Measurements from ENCODE around the gene SAT2.
A peak's percentile ranks its signal among the peaks of the same experiment; 100 is the strongest.

Gene SAT2

DNA sequence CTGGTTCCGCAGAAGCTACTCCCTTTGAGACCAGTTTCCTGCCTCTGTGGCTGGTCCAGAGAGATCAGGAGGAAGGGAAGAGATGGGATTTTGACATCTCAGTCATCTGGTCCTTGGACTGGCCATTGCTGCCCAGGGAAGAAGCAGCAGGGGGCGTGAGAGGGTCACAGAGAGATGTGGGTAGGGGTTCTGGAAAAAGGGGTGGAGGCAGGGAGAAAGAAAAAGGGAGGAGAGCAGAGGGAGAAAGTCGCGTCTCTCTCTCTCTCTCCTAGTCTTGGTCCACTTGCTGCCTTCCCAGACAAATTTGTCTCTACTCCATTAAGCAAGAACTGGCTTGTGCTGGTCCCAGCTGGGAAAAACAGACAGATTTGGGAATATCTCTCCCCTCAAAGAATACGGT is 6.8 kb upstream of the SAT2 start:
- Histone ChIP-seq H3K9ac (ENCODE audit: low read depth, low read length, poor library complexity) (no peak overlapping the region), H2BK15ac (ENCODE audit: low read length) (no peak overlapping the region), H2AK5ac (ENCODE audit: low read depth, low read length) (no peak overlapping the region), H3K23ac (ENCODE audit: low read depth, low read length, poor library complexity) (no peak overlapping the region), H3K18ac (ENCODE audit: low read length) (no peak overlapping the region), H3K4me2 (ENCODE audit: insufficient read depth, low read length, poor library complexity, severe bottlenecking) (no peak overlapping the region), H3K27ac (replicated peaks; ENCODE audit: low read length) (no peak overlapping the region), H2BK120ac (ENCODE audit: low read depth, low read length) (no peak overlapping the region), H2AFZ (ENCODE audit: low read length) (peak overlapping the region; percentile 74), H4K8ac (ENCODE audit: low read depth, low read length) (no peak overlapping the region), H3K4me1 (ENCODE audit: control insufficient read depth in 2 of 2, insufficient read depth in 1 of 2, low read depth in 1 of 2, low read length in 2 of 2) (peaks cover 6 to 25% of the 10 kb centered on the region in 2 donors), H3K4ac (ENCODE audit: low read length) (no peak overlapping the region), H3K36me3 (replicated peaks in 1 of 2; ENCODE audit: control insufficient read depth in 2 of 2, insufficient read depth in 2 of 2, low read length in 2 of 2) (no peaks in the 10 kb centered on the region), H2BK12ac (ENCODE audit: low read length) (no peak overlapping the region), H3K4me3 (ENCODE audit: low read length in 2 of 2) (no peak overlapping the region), H2BK5ac (ENCODE audit: low read length) (no peak overlapping the region), H3K79me1 (ENCODE audit: low read depth, low read length) (no peaks in the 10 kb centered on the region), H3K9me3 (replicated peaks in 1 of 2; ENCODE audit: control insufficient read depth in 2 of 2, insufficient read depth in 1 of 2, low read depth in 1 of 2, low read length in 2 of 2) (no peaks in the 10 kb centered on the region), H4K91ac (ENCODE audit: low read depth, low read length, poor library complexity) (no peak overlapping the region), H3K27me3 (ENCODE audit: control insufficient read depth in 3 of 3, insufficient read depth in 3 of 3, low read depth in 1 of 3, low read length in 3 of 3) (no peaks in the 10 kb centered on the region), H3K14ac (ENCODE audit: low read length) (no peak overlapping the region)
- DNase-seq (ENCODE audit: low spot score): peak; percentile 43
- WGBS, 2 donors (ENCODE audit: extremely low coverage in 2 of 2, insufficient read length in 2 of 2, insufficient replicate concordance in 1 of 2): no CpG with 5 or more reads among the region's 5 CpGs

DNA sequence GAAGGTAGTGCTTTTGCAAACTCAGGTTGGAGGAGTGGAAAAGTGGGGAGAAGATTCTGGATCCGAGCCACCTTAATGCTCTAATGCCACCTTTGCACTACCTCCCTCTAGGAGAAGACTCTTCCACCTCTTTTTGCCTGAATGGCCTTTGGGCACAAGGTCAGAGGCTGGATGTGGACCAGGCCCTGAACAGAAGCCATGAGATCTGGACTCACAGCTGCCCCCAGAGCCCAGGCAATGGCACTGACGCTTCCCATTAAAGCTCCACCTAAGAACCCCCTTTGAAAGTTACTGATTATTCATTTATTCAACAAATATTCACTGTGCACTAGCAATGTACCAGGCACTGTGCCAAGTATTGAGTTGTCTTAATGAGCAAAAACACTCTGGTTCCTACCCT is 5.5 kb upstream of the SAT2 start:
- no peaks in the 10 kb centered on the region for H3K27me3 ChIP-seq (ENCODE audit: control insufficient read depth in 3 of 3, insufficient read depth in 3 of 3, low read depth in 1 of 3, low read length in 3 of 3)
- no peak for DNase-seq (ENCODE audit: low spot score)
- H2AK5ac ChIP-seq (ENCODE audit: low read depth, low read length): no peak overlapping the region
- H3K9ac ChIP-seq (ENCODE audit: low read depth, low read length, poor library complexity): no peak overlapping the region
- H3K4me3 ChIP-seq (ENCODE audit: low read length in 2 of 2): no peak overlapping the region
- H3K4me1 ChIP-seq (ENCODE audit: control insufficient read depth in 2 of 2, insufficient read depth in 1 of 2, low read depth in 1 of 2, low read length in 2 of 2): peaks cover 6 to 25% of the 10 kb centered on the region in 2 donors
- no peaks in the 10 kb centered on the region for H3K36me3 ChIP-seq (replicated peaks in 1 of 2; ENCODE audit: control insufficient read depth in 2 of 2, insufficient read depth in 2 of 2, low read length in 2 of 2)
- no peak overlapping the region for H4K91ac ChIP-seq (ENCODE audit: low read depth, low read length, poor library complexity)
- no peak overlapping the region for H3K4ac ChIP-seq (ENCODE audit: low read length)
- H3K4me2 ChIP-seq (ENCODE audit: insufficient read depth, low read length, poor library complexity, severe bottlenecking): no peak overlapping the region
- H3K14ac ChIP-seq (ENCODE audit: low read length): no peak overlapping the region
- no peak overlapping the region for H4K8ac ChIP-seq (ENCODE audit: low read depth, low read length)
- H3K18ac ChIP-seq (ENCODE audit: low read length): no peak overlapping the region
- no peak overlapping the region for H2AFZ ChIP-seq (ENCODE audit: low read length)
- no peak overlapping the region for H2BK120ac ChIP-seq (ENCODE audit: low read depth, low read length)
- no peak overlapping the region for H3K27ac ChIP-seq (replicated peaks; ENCODE audit: low read length)
- H2BK12ac ChIP-seq (ENCODE audit: low read length): no peak overlapping the region
- H3K23ac ChIP-seq (ENCODE audit: low read depth, low read length, poor library complexity): no peak overlapping the region
- no CpG with 5 or more reads among the region's 2 CpGs for WGBS, 2 donors (ENCODE audit: extremely low coverage in 2 of 2, insufficient read length in 2 of 2, insufficient replicate concordance in 1 of 2)
- no peak overlapping the region for H2BK5ac ChIP-seq (ENCODE audit: low read length)
- no peaks in the 10 kb centered on the region for H3K79me1 ChIP-seq (ENCODE audit: low read depth, low read length)
- no peaks in the 10 kb centered on the region for H3K9me3 ChIP-seq (replicated peaks in 1 of 2; ENCODE audit: control insufficient read depth in 2 of 2, insufficient read depth in 1 of 2, low read depth in 1 of 2, low read length in 2 of 2)
- H2BK15ac ChIP-seq (ENCODE audit: low read length): peak overlapping the region; percentile 42

DNA sequence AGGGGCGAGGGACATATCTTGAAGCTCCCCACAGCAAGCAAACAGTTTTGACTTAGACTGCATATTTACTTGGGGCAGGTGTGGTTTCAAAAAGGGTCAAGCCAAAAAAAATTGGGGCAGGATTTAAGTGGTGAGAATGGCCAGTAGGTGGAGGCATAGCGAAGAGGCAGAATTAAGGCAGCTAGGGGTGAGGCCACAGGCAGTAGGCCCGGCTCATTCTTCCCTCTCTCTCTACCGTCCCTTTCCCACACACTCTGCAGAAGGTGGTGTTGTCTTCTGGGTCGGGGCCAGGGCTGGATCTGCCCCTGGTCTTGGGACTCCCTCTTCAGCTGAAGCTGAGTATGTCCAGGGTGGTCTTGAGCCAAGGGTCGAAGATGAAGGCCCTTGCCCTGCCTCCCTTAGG is 4.9 kb upstream of the SAT2 start:
- Histone ChIP-seq H3K36me3 (replicated peaks in 1 of 2; ENCODE audit: control insufficient read depth in 2 of 2, insufficient read depth in 2 of 2, low read length in 2 of 2) (no peaks in the 10 kb centered on the region), H3K4me2 (ENCODE audit: insufficient read depth, low read length, poor library complexity, severe bottlenecking) (no peak overlapping the region), H4K91ac (ENCODE audit: low read depth, low read length, poor library complexity) (no peak overlapping the region), H2BK120ac (ENCODE audit: low read depth, low read length) (no peak overlapping the region), H3K9me3 (replicated peaks in 1 of 2; ENCODE audit: control insufficient read depth in 2 of 2, insufficient read depth in 1 of 2, low read depth in 1 of 2, low read length in 2 of 2) (no peaks in the 10 kb centered on the region), H3K14ac (ENCODE audit: low read length) (no peak overlapping the region), H2BK15ac (ENCODE audit: low read length) (peak overlapping the region; percentile 42), H3K9ac (ENCODE audit: low read depth, low read length, poor library complexity) (peak overlapping the region; percentile 65), H2AFZ (ENCODE audit: low read length) (no peak overlapping the region), H3K27ac (replicated peaks; ENCODE audit: low read length) (no peak overlapping the region), H2BK12ac (ENCODE audit: low read length) (no peak overlapping the region), H2BK5ac (ENCODE audit: low read length) (no peak overlapping the region), H3K4me3 (ENCODE audit: low read length in 2 of 2) (no peak overlapping the region), H3K4ac (ENCODE audit: low read length) (no peak overlapping the region), H3K23ac (ENCODE audit: low read depth, low read length, poor library complexity) (peak overlapping the region; percentile 40), H3K4me1 (ENCODE audit: control insufficient read depth in 2 of 2, insufficient read depth in 1 of 2, low read depth in 1 of 2, low read length in 2 of 2) (peaks cover 7 to 27% of the 10 kb centered on the region in 2 donors), H3K79me1 (ENCODE audit: low read depth, low read length) (no peaks in the 10 kb centered on the region), H3K27me3 (ENCODE audit: control insufficient read depth in 3 of 3, insufficient read depth in 3 of 3, low read depth in 1 of 3, low read length in 3 of 3) (no peaks in the 10 kb centered on the region), H2AK5ac (ENCODE audit: low read depth, low read length) (no peak overlapping the region), H3K18ac (ENCODE audit: low read length) (peak overlapping the region; percentile 36), H4K8ac (ENCODE audit: low read depth, low read length) (no peak overlapping the region)
- DNase-seq (ENCODE audit: low spot score): no peak
- WGBS, 2 donors (ENCODE audit: extremely low coverage in 2 of 2, insufficient read length in 2 of 2, insufficient replicate concordance in 1 of 2): no CpG with 5 or more reads among the region's 6 CpGs

DNA sequence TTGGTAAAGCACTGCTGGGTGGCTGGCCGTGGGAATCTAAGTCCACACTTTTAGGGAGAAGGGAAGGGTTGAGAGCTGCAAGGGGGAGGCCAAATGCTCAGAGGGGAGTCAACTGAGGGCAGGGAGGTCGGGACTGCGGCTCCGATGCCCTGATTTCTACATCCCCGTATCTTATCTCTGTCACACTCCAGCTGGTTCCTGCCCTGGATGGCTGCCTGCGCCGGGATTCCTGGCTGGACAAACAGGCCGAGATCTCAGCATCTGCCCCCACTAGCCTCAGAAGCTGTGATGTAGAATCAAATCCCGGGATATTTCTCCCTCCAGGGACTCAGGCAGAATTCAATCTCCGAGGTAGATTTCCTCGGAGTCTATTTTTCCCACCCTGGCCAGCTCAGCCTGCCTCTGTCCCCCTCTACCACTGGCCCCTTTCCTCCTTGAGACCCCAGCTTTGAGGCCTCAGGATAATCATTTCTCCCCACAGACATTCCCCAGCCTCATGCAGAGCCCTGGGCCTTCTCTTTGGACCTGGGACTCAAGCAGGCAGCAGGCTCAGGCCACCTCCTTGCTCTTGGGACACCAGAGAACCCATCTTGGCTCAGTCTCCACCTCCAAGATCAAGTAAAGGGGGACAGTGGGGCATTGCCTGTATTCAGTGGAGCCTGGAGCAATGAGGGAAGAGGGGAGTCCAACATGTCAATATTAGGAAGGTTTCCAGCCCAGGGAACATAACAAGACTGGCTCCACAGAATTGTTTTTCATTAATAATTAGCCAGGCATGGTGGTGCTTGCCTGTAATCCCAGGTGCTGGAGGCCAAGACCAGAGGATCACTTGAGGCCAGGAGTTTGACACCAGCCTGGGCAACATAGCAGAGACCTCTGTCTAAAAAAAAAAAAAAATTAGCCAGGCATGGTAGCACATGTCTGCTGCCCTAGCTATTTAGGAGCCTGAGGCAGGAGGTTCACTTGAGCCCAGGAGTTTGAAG is 4.1 kb upstream of the SAT2 start:
- no peak overlapping the region for H2BK12ac ChIP-seq (ENCODE audit: low read length)
- H3K4me3 ChIP-seq (ENCODE audit: low read length in 2 of 2): no peak overlapping the region
- H3K23ac ChIP-seq (ENCODE audit: low read depth, low read length, poor library complexity): no peak overlapping the region
- H3K36me3 ChIP-seq (replicated peaks in 1 of 2; ENCODE audit: control insufficient read depth in 2 of 2, insufficient read depth in 2 of 2, low read length in 2 of 2): no peaks in the 10 kb centered on the region
- H3K27ac ChIP-seq (replicated peaks; ENCODE audit: low read length): no peak overlapping the region
- peak overlapping the region; percentile 30 for H3K9ac ChIP-seq (ENCODE audit: low read depth, low read length, poor library complexity)
- H4K91ac ChIP-seq (ENCODE audit: low read depth, low read length, poor library complexity): no peak overlapping the region
- H3K4me1 ChIP-seq (ENCODE audit: control insufficient read depth in 2 of 2, insufficient read depth in 1 of 2, low read depth in 1 of 2, low read length in 2 of 2): peaks cover 9 to 27% of the 10 kb centered on the region in 2 donors
- no peak overlapping the region for H3K14ac ChIP-seq (ENCODE audit: low read length)
- no peak overlapping the region for H2AFZ ChIP-seq (ENCODE audit: low read length)
- H3K9me3 ChIP-seq (replicated peaks in 1 of 2; ENCODE audit: control insufficient read depth in 2 of 2, insufficient read depth in 1 of 2, low read depth in 1 of 2, low read length in 2 of 2): no peaks in the 10 kb centered on the region
- no peaks in the 10 kb centered on the region for H3K27me3 ChIP-seq (ENCODE audit: control insufficient read depth in 3 of 3, insufficient read depth in 3 of 3, low read depth in 1 of 3, low read length in 3 of 3)
- peak overlapping the region; percentile 99 for H2AK5ac ChIP-seq (ENCODE audit: low read depth, low read length)
- H2BK120ac ChIP-seq (ENCODE audit: low read depth, low read length): no peak overlapping the region
- H3K4ac ChIP-seq (ENCODE audit: low read length): no peak overlapping the region
- H3K4me2 ChIP-seq (ENCODE audit: insufficient read depth, low read length, poor library complexity, severe bottlenecking): no peak overlapping the region
- H2BK15ac ChIP-seq (ENCODE audit: low read length): no peak overlapping the region
- H3K18ac ChIP-seq (ENCODE audit: low read length): no peak overlapping the region
- no peaks in the 10 kb centered on the region for H3K79me1 ChIP-seq (ENCODE audit: low read depth, low read length)
- no CpG with 5 or more reads among the region's 11 CpGs for WGBS, 2 donors (ENCODE audit: extremely low coverage in 2 of 2, insufficient read length in 2 of 2, insufficient replicate concordance in 1 of 2)
- no peak for DNase-seq (ENCODE audit: low spot score)
- H4K8ac ChIP-seq (ENCODE audit: low read depth, low read length): no peak overlapping the region
- H2BK5ac ChIP-seq (ENCODE audit: low read length): peak overlapping the region; percentile 16

Data from neuronal stem cell (in vitro differentiated cells).